Neural progenitor cell (in vitro differentiated cells): Measurements from ENCODE around the gene DMTF1. TPM values are rescaled to one million over a fixed set of nuclear protein-coding genes. Genes with fewer than 3 reads are reported as not detected.

Experiments used
- DNase-seq: peaks from one replicate; pipeline ENCODE4 v3.0.0-alpha.2; 2016; ENCODE audit warnings: low spot score
- H2AFZ ChIP-seq: fragments of 200-600 bp; sonication (generic); replicated peaks from 2 replicates; pipeline ENCODE4 v1.6.1; 2016; ENCODE audit warnings: antibody characterized with exemption
- H3F3A ChIP-seq: fragments of 200-600 bp; sonication (generic); 2 replicates; pipeline ENCODE4 v1.6.1; 2016; ENCODE audit warnings: antibody characterized with exemption, low read depth
- H3K27ac ChIP-seq: fragments of 200-600 bp; sonication (generic); 2 replicates; pipeline ENCODE4 v1.5.1; 2016; ENCODE audit warnings: mild to moderate bottlenecking
- H3K27me3 ChIP-seq: fragments of 200-600 bp; sonication (generic); 2 replicates; pipeline ENCODE4 v1.6.1; 2016; ENCODE audit warnings: mild to moderate bottlenecking, moderate library complexity
- H3K36me3 ChIP-seq: fragments of 200-600 bp; sonication (generic); 2 replicates; pipeline ENCODE4 v1.5.1; 2016
- H3K4me1 ChIP-seq: fragments of 200-600 bp; sonication (generic); 2 replicates; pipeline ENCODE4 v1.6.1; 2016; ENCODE audit warnings: mixed run types
- H3K4me2 ChIP-seq: fragments of 200-600 bp; sonication (generic); 2 replicates; pipeline ENCODE4 v1.6.1; 2016
- H3K4me3 ChIP-seq: fragments of 200-600 bp; sonication (generic); 2 replicates; pipeline ENCODE4 v1.5.1; 2016
- H3K79me2 ChIP-seq: fragments of 200-600 bp; sonication (generic); 2 replicates; pipeline ENCODE4 v1.6.1; 2016; ENCODE audit warnings: low read depth
- H3K9ac ChIP-seq: fragments of 200-600 bp; sonication (generic); 2 replicates; pipeline ENCODE4 v1.6.1; 2016
- H3K9me3 ChIP-seq: fragments of 200-600 bp; sonication (generic); 2 replicates; pipeline ENCODE4 v1.5.1; 2016; ENCODE audit warnings: low read depth
- H4K20me1 ChIP-seq: fragments of 200-600 bp; sonication (generic); 2 replicates; pipeline ENCODE4 v1.6.1; 2016; ENCODE audit warnings: low read depth
- H3K27ac Mint-ChIP-seq: 3 replicates; pipeline ENCODE4 v1.8.0; 2021; ENCODE audit warnings: mixed read lengths
- H3K27me3 Mint-ChIP-seq: 2 replicates; pipeline ENCODE4 v1.8.0; 2022; ENCODE audit warnings: low read depth, mild to moderate bottlenecking, inconsistent platforms, moderate library complexity, mixed read lengths; ENCODE audit not compliant: insufficient read depth
- H3K36me3 Mint-ChIP-seq: 3 replicates; pipeline ENCODE4 v1.8.0; 2021; ENCODE audit warnings: mixed read lengths
- H3K4me1 Mint-ChIP-seq: 3 replicates; pipeline ENCODE4 v1.8.0; 2021; ENCODE audit warnings: mixed read lengths
- H3K4me3 Mint-ChIP-seq: 3 replicates; pipeline ENCODE4 v1.8.0; 2021; ENCODE audit warnings: mild to moderate bottlenecking, moderate library complexity, mixed read lengths
- H3K9me3 Mint-ChIP-seq: 3 replicates; pipeline ENCODE4 v1.8.0; 2020; ENCODE audit warnings: mixed read lengths
- CTCF ChIP-seq: fragments of 200-600 bp; sonication (generic); IDR thresholded peaks from 2 replicates; pipeline ENCODE4 v1.5.1; 2017; ENCODE audit warnings: antibody characterized with exemption, mild to moderate bottlenecking
- EZH2 ChIP-seq: fragments of 200-600 bp; sonication (generic); IDR thresholded peaks from 2 replicates; pipeline ENCODE4 v1.6.1; 2017; ENCODE audit warnings: antibody characterized with exemption, mild to moderate bottlenecking, moderate library complexity
- EZH2phosphoT487 ChIP-seq: fragments of 200-600 bp; sonication (generic); IDR thresholded peaks from 2 replicates; pipeline ENCODE4 v1.6.1; 2017; ENCODE audit warnings: antibody characterized with exemption
- total RNA-seq: library from RNA; depleted of rRNA; stranded (reverse); fragments of >200 nt; gene quantifications from 2 replicates; pipeline ENCODE4 v1.2.3, GENCODE V29; 2015; ENCODE audit warnings: low replicate concordance

DMTF1 gene
- total RNA-seq, 1 donor from 2014 or later = 176 TPM

GRCh38 chr7:87215046-87215445, 62.8 kb downstream of the DMTF1 start:
- Histone ChIP-seq H3K27ac (no peak overlapping the region), H2AFZ (no peak overlapping the region), H3K4me1 (no peaks in the 10 kb centered on the region), H3K27me3 (no peaks in the 10 kb centered on the region), H3K9ac (no peak overlapping the region), H3F3A (no peaks in the 10 kb centered on the region), H3K4me3 (no peak overlapping the region), H4K20me1 (peaks cover 12% of the 10 kb centered on the region), H3K4me2 (no peak overlapping the region), H3K79me2 (peaks cover 20% of the 10 kb centered on the region), H3K9me3 (no peaks in the 10 kb centered on the region), H3K36me3 (no peaks in the 10 kb centered on the region)
- Mint-ChIP-seq H3K36me3 (peaks cover 17% of the 10 kb centered on the region), H3K27me3 (peaks cover 2% of the 10 kb centered on the region), H3K4me1 (peaks cover 21% of the 10 kb centered on the region), H3K27ac (no peak overlapping the region), H3K9me3 (no peaks in the 10 kb centered on the region), H3K4me3 (no peak overlapping the region)
- TF ChIP-seq EZH2phosphoT487 (no peak), EZH2 (no peak)
- DNase-seq = no peak

GRCh38 chr7:87216701-87217508, 64.7 kb downstream of the DMTF1 start:
- H2AFZ ChIP-seq = no peak overlapping the region
- no peak for DNase-seq
- peaks cover 12% of the 10 kb centered on the region for H4K20me1 ChIP-seq
- H3K36me3 ChIP-seq = no peaks in the 10 kb centered on the region
- TF ChIP-seq CTCF (no peak), EZH2 (no peak)
- H3K4me2 ChIP-seq = no peak overlapping the region
- no peak overlapping the region for H3K27ac ChIP-seq
- H3K79me2 ChIP-seq = peaks cover 18% of the 10 kb centered on the region
- no peaks in the 10 kb centered on the region for H3K9me3 Mint-ChIP-seq
- peaks cover 25% of the 10 kb centered on the region for H3K4me1 Mint-ChIP-seq
- no peak overlapping the region for H3K4me3 ChIP-seq
- H3F3A ChIP-seq = no peaks in the 10 kb centered on the region
- H3K4me3 Mint-ChIP-seq = no peak overlapping the region
- H3K27me3 ChIP-seq = peaks cover 17% of the 10 kb centered on the region
- H3K9ac ChIP-seq = no peak overlapping the region
- peaks cover 11% of the 10 kb centered on the region for H3K36me3 Mint-ChIP-seq
- no peaks in the 10 kb centered on the region for H3K9me3 ChIP-seq
- peaks cover 3% of the 10 kb centered on the region for H3K27me3 Mint-ChIP-seq
- no peaks in the 10 kb centered on the region for H3K4me1 ChIP-seq
- no peak overlapping the region for H3K27ac Mint-ChIP-seq

GRCh38 chr7:87217983-87218653, 65.9 kb downstream of the DMTF1 start:
- H3K4me1 ChIP-seq = no peaks in the 10 kb centered on the region
- H3K27me3 Mint-ChIP-seq = peaks cover 2% of the 10 kb centered on the region
- peaks cover 25% of the 10 kb centered on the region for H3K4me1 Mint-ChIP-seq
- H3K4me3 Mint-ChIP-seq = peak overlapping the region; percentile 96
- H3K27ac Mint-ChIP-seq = no peak overlapping the region
- peaks cover 7% of the 10 kb centered on the region for H3K36me3 Mint-ChIP-seq
- H3K9me3 Mint-ChIP-seq = no peaks in the 10 kb centered on the region
- peak overlapping the region; percentile 88 for H3K4me2 ChIP-seq
- no peaks in the 10 kb centered on the region for H3K9me3 ChIP-seq
- H3K4me3 ChIP-seq = no peak overlapping the region
- H3K79me2 ChIP-seq = peaks cover 14% of the 10 kb centered on the region
- TF ChIP-seq EZH2 (no peak), EZH2phosphoT487 (no peak), CTCF (no peak)
- no peak overlapping the region for H3K27ac ChIP-seq
- no peaks in the 10 kb centered on the region for H3K36me3 ChIP-seq
- DNase-seq = no peak
- H3K27me3 ChIP-seq = peaks cover 29% of the 10 kb centered on the region
- H3K9ac ChIP-seq = no peak overlapping the region
- H2AFZ ChIP-seq = no peak overlapping the region
- H4K20me1 ChIP-seq = peaks cover 12% of the 10 kb centered on the region
- no peaks in the 10 kb centered on the region for H3F3A ChIP-seq
